GM12891 (cell line): ENCODE results near the gene RIMS3.

Experiments used
- POLR2A ChIP-seq: IDR thresholded peaks from 2 replicates; pipeline ENCODE4 v1.6.1; 2011; ENCODE audit warnings: low read depth, low read length, control low read depth
- POLR2AphosphoS5 ChIP-seq: IDR thresholded peaks from 2 replicates; pipeline ENCODE4 v1.6.1; 2011; ENCODE audit warnings: low read depth, low read length, control low read depth
- TAF1 ChIP-seq: IDR thresholded peaks from 2 replicates; pipeline ENCODE4 v1.6.1; 2011; ENCODE audit warnings: low read depth, low read length, control low read depth

- TF ChIP-seq POLR2A (no peak), POLR2AphosphoS5 (no peak), TAF1 (no peak)
Observed at GRCh38 chr1:40634901-40635655, 30.4 kb downstream of the RIMS3 start.
